Stimulated activated CD4-positive, alpha-beta T cell treated with anti-CD3 and anti-CD28 coated beads, TNF-alpha, amount 100 ng/mL, for 24 hours (primary cell): ENCODE data around the gene BLOC1S1.
A peak's percentile ranks its signal among the peaks of the same experiment; 100 is the strongest.
"Not testable (repeated sequence)": the region's sequence is repeated elsewhere in the genome, so short reads cannot be mapped to it uniquely, and the experiment has no call there.

Experiments used
- DNase-seq, 3 experiments: peaks; one replicate each; pipeline ENCODE4 v3.0.0-alpha.2; 2020; ENCODE audit warnings: low read depth in 3 of 3

The BLOC1S1 gene

DNA sequence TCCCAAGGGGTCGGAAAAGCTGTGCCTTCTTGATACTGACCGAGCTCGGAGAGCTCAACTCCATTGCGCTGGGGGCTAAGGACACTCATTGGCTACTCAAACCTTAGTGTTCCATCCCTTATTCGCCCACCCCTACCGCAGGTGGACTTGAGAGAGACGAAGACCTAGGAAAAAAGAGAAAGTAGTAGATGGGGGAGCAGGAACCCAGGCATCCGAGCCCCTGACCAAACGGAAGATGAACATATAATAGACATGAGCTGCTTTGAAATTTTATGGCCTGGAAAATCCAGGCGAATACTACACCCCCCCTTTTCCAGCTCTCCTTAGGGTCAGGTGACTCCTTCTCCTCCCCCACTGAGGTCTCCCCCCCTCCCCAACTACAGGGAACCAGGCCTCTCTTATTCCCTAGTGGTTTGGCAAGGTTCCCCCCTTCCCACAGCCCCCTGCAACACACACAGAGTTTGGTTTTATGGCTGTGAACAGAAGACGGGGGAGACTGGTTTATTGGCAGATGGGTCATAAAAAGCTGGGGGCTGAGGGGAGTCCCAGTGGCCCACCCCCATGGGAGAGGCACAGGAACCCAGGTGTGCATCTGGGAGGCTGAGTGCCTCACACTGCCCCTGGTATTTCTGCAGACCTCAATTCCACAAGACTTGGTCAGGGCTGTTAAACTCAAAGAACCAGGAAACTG, 28.6 kb downstream of the BLOC1S1 start:
- no peak for DNase-seq

- no peak for DNase-seq
These were observed 29.7 kb downstream of the BLOC1S1 start for GRCh38 chr12:55745361-55746173.

DNA sequence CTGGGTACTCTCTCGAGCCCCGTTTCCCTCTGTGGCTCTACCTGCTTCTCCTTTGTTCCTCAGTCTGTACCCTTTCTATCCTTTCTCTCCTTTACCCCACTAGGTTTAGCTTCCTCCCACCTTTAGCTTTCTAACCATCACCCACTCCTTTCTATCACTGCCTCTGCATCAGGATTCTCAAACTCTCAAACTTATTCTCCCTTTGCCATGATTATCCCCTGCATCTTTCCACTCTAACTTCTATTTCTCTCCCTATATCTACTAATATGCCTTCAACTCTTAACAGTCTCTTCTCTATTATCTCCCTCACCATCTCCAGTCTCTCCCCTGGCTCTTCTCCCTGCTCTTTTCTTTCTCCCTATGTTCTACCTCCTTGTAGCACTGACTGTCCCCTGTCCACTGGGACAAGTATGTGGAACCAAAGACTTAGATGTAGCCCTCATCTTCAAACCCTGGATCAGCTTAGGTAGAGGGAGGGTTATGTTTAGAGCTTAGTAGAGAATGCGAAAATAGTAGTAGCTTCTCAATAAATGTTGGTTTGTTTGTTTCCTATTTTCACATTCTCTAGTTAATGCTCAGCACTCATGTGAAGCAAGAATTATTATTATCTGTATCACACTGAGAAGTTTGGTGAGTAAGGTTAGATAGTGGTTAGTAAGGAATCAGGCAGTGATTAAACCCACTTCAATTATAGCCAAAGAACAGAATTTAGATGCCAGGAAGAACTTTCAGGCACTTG, 30.5 kb downstream of the BLOC1S1 start:
- DNase-seq = no peak

GRCh38 chr12:55746913-55747231, 31.0 kb downstream of the BLOC1S1 start:
- DNase-seq = no peak

DNA sequence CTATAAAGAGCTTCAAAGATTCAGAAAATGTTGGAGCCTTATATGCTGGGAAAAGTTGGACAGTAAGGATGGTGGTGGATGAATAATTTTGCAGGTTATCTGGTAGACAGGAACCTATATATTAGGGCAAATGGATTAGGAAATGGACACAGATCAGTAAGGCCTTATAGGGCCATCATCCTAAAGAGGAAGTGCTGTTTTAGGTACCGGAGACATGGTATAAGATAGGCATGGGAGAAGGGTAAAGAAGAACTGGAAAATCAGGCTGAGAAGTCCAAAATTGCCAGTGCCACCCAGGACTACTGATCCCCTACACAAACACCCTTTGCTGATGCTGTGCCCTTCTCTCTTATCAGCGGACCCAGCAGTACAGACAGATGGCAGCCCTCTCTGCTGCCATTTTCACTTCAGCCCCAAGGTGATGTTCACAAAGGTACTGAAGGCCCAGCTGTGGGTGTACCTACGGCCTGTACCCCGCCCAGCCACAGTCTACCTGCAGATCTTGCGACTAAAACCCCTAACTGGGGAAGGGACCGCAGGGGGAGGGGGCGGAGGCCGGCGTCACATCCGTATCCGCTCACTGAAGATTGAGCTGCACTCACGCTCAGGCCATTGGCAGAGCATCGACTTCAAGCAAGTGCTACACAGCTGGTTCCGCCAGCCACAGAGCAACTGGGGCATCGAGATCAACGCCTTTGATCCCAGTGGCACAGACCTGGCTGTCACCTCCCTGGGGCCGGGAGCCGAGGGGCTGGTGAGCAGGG, 32.6 kb downstream of the BLOC1S1 start:
- DNase-seq = no peak

DNA sequence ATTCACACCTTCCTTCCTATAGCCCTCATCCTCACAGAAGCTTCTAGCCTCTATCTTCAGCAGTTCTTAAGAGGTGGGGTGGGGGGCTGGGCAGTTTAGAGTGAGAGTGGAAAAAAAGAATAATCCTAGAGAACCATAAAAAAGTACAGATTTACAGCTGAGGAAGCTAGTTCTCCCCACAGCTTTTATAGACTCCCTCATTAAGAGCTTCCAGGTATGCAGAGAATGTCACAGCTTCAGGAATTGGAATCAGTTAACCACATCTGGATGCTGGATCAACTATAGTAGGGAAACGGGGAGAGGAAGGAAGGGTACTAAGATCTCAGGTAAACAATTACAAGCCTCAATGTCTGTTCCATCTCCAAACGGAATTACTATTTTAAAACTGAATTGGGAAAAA, 39.4 kb downstream of the BLOC1S1 start:
- DNase-seq = no peak

DNA sequence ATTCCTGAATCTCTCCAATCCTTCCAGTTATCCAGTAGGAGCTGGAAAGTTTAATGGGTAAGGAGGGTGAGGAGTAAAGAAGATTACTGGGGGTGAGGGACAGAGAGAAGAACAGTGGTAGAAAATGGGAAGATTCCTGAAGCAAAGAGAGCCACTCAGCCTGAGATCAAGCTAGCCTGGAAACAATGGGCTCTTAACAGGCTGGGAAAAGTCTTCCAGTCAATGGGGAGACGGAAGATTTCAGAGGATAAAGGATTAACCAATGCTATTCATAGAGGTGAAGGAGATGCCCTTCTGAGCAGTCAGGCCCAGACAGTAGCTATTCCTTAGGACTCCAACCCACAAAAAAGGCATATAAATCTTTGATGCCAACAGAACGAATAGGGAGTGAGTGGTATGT, 41.9 kb downstream of the BLOC1S1 start:
- no peak for DNase-seq

GRCh38 chr12:55758575-55758974, 42.7 kb downstream of the BLOC1S1 start:
- not testable (repeated sequence) for DNase-seq

GRCh38 chr12:55760663-55761062, 44.8 kb downstream of the BLOC1S1 start:
- DNase-seq = peak in 1 of 3 experiments; percentile 52

- no peak for DNase-seq
These were observed 46.8 kb downstream of the BLOC1S1 start for GRCh38 chr12:55762646-55763045.

DNA sequence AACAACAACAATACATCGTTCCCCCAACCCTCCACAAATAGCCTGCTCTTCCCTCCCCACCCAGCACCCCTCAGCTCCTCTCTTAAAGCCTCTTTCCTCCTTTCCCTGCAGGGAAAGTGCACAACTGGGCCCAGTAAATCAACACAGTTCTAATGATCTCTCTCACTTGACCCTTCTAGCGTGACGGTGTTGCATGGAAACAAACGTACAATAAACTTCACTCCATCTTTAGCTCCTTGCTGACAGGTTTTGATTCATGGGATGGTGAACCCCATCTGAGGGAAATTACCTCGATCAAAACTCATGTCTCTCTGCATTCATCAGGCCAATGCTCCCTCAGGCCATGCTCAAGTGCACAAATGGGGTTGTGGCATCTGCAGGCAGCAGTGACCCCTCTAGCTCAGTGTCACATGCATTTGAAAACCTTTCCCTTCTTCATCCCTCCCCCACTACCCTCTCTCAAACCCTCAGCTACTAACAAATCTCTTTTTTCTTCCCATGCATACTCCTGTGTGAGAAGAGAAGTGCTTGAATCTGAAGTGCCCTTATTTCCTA, 50.0 kb downstream of the BLOC1S1 start:
- no peak for DNase-seq

GRCh38 chr12:55767156-55767555, 51.3 kb downstream of the BLOC1S1 start:
- DNase-seq = no peak
